CD4-positive, alpha-beta T cell treated with Interleukin-4 for 1 hour (primary cell): ENCODE data around the gene TMEM74B.

Source experiments
- DNase-seq, 2 donors: peaks; one replicate each; pipeline ENCODE4 v3.0.0-alpha.2; 2020 to 2022

The TMEM74B gene

DNA sequence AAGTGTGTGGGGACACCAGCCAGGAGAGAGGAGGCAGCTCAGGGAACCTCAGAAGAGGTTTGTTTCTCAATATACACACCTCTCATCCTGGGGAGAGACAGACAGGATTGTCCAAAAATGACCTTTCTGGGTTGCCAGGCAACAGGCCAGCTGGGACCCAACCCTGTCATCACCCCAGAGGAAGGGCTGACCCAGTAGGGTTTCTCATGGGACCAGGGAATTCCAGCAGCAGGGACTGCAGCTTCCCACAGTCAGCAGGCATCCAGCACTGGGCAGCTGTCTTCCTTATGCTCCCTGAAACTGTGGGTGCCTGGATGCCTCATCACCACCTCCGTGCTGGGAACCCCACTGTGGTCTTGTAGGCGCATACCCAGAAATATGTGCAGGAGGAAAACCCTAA, 19.8 kb upstream of the TMEM74B start:
- no peak for DNase-seq

DNA sequence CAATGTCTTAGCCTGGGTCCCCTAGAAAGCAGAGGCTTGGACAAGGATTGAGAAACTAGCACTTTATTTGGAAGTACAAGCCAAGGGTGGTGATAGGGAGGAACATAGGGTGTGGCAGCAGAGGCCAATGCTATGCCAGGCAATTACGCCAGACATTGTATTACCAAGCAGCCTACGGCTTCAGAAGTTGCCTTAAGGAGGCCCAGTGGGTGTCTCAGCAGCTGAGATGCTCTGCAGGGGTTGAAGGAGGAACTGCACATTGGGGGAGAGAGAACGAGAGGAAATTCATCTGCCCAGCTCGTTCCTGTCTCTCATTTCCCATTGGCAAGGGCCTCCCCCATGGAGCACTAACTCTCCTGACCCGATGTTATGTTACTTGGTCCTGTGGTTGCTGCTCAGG, 19.3 kb upstream of the TMEM74B start:
- DNase-seq = no peak

GRCh38 chr20:1203630-1204029, 18.8 kb upstream of the TMEM74B start:
- no peak for DNase-seq

GRCh38 chr20:1202762-1203504, 18.2 kb upstream of the TMEM74B start, which contains the start of gene C20orf202:
Gene C20orf202, plus strand, starts transcription at chr20:1203454. Its CDS starts 132 bp downstream, at chr20:1203586.
- DNase-seq = no peak

GRCh38 chr20:1199964-1200363, 15.2 kb upstream of the TMEM74B start:
- no peak for DNase-seq

DNA sequence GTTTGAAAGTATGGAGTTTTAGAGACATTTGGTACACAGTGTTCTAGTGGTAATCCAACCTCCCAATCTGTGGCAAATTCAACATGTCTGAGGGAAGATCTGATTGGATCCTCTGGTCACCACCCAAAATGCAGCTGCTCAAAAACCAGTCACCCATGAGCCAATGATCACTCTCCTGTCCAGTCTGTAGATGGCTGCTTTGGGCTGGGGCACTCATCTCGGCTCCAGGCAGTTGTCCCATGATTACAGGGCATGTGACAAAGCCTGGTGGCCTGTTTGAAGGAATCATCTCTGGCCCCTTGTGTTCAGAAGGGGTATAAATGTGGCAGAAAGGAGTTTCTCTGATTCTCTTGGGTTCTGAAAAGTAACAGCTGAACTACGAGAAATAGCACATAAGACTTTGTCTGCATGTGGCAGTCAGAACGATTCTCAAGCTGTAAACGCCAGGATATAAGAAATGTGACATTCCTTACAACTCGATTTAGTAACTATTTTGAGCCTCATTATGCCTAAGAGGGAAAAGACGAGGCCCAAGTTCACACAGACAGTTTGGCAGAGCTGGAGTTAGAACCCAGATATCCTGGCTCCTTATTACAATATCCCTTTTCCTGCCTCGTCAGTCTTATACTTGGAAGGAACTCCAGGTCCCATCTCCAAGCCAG, 14.6 kb upstream of the TMEM74B start:
- DNase-seq = no peak

DNA sequence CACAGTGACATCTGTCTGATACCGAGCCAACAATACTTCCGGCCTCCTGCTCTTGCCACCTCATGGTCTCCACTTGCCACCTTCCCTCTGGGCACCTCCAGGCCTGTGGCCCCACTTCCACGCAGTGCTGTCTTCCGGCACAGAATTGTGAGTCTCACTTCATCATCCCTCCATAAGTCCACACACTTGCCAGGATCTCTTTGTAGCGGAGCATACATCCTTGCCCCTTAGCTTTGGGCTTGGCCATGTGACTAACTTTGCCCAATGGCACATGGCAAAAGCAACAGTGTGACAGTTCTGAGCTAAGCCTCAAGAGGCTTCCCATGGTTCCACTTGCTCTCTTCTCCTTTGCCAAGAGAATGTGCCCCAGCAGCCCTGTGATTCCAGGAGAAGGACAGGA, 14.0 kb upstream of the TMEM74B start:
- no peak for DNase-seq

DNA sequence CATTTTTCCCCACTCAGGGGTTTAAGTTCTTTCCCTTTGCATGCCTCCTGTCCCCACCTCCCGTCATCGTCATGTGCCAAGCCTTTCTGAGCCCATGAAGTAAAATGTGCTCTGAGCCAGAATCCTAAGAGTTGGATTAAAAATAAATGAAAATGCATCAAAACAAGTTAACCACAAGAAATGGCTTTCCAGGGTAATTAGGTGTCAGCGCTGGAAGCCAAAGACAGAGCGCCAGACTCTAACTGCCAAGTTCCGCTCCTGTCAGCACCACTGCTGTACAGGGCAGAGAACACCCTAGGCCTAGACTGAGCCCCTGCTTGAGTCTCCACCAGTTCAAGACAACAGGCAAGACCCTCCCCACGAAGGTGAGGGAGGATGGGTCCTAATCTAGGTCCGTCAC, 13.0 kb upstream of the TMEM74B start:
- DNase-seq = no peak

DNA sequence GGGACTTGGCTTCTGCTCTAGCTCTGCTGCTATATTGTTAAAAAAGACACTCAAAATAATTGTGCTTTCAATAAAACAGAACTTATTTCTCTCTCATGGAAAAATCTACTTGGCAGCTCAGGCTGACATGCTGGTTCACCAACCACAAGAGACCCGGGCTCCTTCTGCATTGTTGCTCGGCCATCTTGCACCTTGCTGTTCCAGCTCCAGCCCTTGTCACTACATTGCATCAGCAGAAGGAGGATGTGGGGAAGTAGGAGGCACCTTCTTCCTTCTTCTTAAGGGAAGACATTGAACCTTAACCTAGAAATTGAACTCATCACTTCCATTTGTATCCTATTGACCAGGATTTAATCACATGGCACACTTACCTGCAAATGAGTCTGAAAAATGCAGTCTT, 11.9 kb upstream of the TMEM74B start:
- DNase-seq = no peak

DNA sequence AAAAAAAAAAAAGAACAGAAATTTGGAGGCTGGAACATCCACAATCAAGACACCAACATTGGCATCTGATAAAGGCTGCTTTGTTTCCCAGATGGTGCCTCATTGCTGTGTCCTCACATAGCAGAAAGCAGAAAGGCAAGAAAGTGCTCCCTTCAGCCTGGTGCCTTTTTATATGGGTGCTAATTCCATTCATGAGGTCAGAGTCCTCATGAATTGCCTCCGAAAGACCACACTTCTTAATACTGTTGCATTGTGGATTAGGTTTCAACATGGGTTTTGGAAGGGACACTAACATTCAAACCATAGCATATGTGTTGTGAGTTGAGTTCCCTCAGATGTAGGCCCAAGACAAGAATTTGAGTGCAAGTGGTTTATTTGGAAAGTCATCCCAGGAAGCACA, 10.4 kb upstream of the TMEM74B start:
- DNase-seq = no peak

DNA sequence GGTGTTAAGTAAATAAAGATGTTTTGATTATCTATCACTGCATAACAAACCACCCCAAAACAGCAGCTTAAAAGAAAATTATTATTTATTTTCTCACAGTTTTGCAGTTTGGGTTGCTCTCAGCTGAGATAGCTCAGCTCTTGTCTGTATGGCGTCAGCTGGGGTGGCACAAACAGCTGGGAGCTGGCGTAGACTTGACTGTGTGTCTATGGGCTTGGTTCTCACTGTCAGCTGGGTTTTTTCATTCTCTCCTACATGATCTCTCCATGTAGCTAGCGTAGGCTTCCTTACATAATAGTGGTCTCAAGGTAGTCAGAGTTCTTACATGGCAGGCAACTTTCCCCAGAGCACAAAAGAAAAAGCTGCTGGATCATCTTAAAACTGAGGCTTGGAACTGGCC, 6.5 kb upstream of the TMEM74B start:
- DNase-seq = no peak

DNA sequence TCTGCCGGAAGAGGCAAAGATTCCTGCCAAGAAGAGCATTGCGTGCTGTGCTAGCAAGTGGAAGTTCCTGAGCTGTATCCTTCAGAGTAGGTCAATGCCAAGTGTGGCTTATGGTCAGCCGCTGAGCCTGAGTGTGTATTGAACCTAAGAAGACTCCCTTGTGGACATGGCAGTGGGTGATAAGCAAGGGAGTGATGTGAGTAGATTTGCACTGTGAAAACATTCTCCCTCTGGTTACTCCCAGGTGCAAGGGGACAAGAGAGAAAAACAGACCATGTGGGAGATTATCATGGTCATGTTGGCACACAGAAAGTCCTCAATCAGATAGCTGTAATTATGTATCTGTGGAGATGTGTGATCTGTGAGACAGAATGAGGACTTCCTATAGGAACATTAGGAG, 6.1 kb upstream of the TMEM74B start:
- DNase-seq = no peak

DNA sequence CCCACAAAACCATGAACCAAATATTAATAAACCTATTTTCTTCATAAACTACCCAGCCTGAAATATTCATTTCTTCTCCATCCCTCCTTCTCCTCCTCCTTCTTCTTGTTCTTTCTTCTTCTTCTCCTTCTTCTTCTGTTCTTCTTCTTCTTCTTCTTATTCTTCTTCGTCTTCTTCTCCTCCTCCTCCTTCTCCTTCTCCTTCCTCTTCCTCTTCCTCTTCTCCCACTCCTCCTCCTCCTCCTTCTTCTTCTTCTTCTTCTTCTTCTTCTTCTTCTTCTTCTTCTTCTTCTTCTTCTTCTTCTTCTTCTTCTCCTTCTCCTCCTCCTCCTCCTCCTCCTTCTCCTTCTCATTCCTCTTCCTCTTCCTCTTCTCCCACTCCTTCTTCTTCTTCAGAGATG, 5.0 kb upstream of the TMEM74B start:
- no peak for DNase-seq

DNA sequence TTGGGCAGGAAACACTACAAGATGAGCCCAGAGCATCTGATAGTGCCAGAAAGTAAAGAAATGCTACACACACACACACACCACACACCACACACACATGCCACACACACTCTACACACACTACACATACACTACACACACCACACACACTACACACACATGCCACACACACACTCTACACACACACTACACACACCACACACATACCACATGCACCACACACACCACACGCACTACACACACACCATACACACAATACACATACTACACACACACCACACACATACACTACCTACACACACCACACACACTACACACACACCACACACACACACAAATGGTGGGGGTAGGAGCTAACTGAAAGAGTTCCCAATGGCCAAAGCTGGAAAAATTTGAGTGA, 3.6 kb upstream of the TMEM74B start:
- DNase-seq = no peak

DNA sequence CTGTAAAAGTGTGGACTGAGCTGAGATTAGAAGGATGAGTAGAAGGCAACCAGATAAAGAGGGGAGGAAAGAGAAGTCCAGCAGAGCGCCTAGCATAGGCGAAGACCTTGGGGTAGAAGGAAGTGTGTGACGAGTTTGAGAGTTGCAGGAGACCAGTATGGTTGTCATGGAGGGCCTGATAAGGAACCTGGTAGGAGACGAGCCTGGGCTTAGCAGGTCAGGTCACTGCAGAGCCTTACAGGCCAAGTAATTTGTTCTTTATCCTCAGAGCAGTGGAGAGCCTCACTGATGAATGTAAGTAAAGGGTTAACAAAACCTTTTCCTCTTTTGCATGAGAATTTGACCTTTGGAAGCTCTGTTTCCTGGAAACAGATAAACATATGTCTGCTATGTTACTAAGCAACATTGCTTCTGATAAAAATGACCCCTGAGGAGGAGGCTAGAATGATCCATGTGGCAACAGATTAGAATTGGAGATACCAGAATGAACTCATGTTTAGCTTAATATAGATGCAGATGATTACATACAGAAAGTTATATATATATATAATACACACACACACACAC, 2.9 kb upstream of the TMEM74B start:
- no peak for DNase-seq

DNA sequence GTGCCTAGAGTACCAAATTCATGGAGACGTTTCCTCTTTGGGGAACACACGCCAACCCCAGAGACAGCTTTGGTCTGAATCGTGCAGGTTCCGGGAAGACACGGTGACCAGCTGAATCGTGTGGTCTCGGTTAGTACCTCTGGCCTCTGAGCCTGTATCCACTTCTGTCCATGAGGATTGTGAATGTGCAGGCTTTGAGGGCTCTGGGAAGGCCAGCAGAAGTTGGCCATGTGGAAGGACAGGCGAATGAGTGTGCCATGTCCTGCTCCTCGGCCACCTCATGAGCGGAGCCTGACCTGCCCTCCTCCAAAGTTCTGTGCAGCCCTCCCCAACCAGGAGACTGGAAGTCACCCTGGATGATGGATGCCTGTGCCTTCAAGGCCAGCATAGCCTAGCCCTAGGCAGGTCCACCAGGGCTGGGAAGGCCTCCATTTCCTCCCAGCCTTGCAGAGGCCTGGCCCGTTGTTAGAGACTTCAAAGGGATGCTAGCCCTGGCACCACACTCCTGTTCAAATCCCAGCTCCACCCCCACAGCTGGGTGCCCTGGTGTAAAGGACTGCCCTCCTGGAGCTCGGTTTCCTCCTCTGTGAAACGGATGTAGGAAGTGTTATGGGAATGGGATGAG, 1.7 kb upstream of the TMEM74B start:
- DNase-seq = no peak

GRCh38 chr20:1185790-1186334, 1.1 kb upstream of the TMEM74B start:
- DNase-seq = peak in 1 of 2 donors; percentile 34

DNA sequence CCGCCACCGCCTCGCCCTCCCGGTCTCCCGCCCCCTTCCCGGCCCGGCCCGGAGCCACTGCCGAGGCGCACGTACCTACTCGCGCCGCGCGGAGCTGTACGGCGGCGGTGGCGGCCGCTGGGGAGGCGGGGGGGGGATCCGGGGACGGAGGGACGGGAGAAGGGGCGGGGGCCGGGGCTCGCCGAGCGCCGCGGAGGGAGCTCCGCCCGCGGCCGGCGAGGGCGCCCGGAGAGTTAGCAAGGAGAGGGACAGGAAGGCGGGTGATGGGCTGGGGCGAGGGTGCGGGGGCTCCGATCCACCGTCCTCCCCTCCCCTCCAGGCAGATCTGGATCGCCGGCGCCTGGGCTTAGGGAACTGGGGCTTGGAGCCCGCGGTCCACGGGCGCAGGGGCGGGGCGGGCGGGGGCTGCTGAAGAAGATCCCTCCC, 548 bp upstream of the TMEM74B start:
- DNase-seq = no peak

- DNase-seq = no peak
These were observed 532 bp downstream of the TMEM74B start for GRCh38 chr20:1184260-1184637.

GRCh38 chr20:1183153-1183552, 1.6 kb downstream of the TMEM74B start:
- DNase-seq = no peak

GRCh38 chr20:1182106-1182505, 2.7 kb downstream of the TMEM74B start:
- DNase-seq = no peak

DNA sequence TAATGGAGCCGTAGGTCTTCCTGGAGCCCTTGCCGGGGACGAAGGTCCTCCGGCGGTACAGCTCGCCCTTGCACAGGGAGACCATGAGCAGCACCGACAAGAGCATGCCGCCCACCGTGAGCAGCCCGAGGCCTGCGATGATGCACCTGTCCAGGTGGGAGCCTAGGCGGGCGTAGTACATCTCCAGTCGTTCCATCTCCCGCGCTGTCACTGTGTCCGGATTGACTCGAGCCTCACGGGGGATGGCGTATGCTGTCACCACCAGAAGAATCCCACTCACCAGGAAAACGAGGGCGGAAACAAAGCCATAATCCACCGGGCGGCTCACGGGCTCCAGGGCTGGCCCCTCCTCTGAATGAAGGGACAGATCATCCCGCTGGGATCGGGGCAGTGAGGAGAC, 3.8 kb downstream of the TMEM74B start:
- DNase-seq = no peak

- DNase-seq = no peak
These were observed 6.2 kb downstream of the TMEM74B start for GRCh38 chr20:1178623-1179022.

- no peak for DNase-seq
These were observed 6.7 kb downstream of the TMEM74B start for GRCh38 chr20:1178103-1178502.
